Glomerular visceral epithelial cell (primary cell): ENCODE measurements around the gene DVL1.
"Not testable (repeated sequence)": the region's sequence is repeated elsewhere in the genome, so short reads cannot be mapped to it uniquely, and the experiment has no call there.

Experiments used
- DNase-seq: peaks from one replicate; pipeline ENCODE4 v3.0.0-alpha.2; 2016; ENCODE audit errors: extremely low spot score

The DVL1 gene

GRCh38 chr1:1349256-1350012, at the start of gene DVL1:
DVL1 (minus strand) TSS chr1:1349418; CDS start chr1:1349065, 353 bp downstream.
- peak; percentile 78 for DNase-seq

- DNase-seq = no peak
Measured at GRCh38 chr1:1398677-1399186, 49.5 kb upstream of the DVL1 start.

GRCh38 chr1:1397839-1398523, 48.8 kb upstream of the DVL1 start:
- DNase-seq = no peak

DNA sequence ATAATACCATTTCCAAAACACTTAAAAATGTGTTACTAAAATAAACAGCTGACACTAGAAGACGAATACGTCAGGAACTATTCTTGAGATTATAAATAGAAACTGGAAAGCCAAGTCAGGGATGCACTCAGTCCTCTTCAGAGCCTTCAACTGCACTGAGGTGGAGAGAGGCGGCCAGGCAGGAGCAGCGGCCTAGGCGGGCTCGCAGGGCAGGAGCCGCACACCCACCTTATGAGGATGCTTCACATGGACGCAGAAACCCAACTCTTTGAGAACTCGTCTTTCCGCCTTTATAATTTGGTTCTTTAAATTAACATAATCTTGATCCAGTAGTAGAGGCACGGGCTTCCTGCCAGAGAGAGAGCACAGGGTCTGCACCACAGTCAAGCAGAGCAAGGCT, 45.9 kb upstream of the DVL1 start:
- no peak for DNase-seq

DNA sequence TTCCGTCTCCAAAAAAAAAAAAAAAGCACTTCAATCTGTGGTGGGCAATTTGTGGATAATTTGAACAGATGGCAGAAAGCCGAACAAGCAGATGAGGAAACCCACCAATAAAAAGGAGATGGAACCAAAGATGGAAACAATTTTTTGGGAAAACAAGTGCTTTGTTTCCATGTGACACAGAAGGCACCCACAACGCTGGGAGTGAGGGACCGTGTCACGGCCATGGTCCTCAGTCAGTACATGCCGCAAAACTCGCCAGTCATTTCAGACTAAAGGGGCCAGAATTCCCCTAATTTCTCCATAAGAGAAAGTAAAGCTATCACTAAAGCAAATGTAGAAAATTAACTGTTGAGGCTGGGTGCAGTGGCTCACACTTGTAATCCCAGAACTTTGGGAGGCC, 44.9 kb upstream of the DVL1 start:
- no peak for DNase-seq

DNA sequence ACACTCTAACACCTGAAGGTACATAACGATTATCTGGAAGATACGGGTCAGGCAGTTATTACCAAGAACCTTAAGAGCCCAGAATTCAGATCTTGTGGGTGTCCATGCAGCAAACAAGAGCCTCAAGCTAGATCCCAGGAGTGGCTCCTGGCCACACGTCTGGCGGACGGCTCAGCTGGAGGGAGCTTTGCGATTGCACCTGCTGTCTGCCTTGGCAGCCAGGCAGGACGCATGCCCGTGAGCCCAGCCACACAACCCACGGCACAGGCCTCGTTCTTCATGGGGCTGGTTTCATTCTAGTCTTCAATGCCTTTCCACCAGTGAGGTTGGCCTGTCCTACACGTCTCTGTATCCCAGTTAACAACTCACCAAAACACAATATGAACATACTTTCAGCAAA, 44.2 kb upstream of the DVL1 start:
- DNase-seq = no peak

DNA sequence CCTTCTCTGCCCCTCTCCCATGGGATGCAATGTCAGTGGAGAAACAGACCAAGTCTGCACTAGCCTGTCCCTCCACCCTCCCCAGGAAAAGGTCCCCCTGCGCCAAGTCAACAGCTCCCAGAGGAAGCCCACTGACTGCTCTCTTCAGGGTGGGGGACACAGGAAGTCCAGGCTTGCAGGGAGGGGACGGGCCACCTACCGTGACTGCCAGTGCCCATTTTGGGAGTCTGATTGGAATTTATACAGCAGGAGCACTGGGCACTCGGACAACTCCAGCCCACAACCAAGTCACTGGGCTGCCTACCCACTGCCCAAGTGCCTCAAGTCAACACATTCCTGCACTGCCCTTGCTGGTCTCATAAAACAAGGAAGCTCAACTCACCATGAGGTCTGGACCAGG, 43.8 kb upstream of the DVL1 start:
- DNase-seq = no peak

GRCh38 chr1:1391225-1391624, 42.0 kb upstream of the DVL1 start:
- DNase-seq = no peak

DNA sequence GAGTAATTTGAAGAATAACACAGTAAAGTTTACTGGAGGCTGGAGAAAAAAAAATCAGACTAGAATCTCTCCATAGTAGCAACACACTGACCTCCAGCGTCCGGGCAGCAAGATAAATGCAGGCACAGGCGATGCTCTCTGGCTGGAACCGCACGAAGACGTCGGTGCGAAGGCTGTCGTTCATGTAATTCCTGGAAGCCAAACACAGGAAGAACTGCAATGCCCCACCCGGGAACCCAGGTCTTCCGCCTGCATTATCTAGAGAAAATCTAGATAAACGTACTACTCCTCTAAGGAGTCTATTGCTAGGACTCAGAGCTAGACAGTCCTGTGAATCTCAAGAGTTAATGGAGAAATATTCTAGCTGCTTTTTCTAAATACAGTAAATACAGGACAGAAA, 41.5 kb upstream of the DVL1 start:
- no peak for DNase-seq

DNA sequence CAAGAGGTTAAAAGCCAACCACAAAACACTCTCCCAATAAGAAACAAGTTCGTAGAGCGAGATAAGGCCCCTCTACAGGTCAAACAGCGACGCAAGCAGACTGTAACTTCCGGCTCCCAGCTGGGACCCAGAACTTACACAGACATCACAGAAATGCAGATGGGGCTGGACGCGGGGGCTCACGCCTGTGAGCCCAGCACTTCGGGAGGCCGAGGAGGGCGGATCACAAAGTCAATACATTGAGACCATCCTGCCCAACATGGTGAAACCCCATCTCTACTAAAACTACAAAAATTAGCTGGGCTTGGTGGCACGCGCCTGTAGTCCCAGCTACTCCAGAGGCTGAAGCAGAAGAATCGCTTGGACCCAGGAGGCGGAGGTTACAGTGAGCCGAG, 38.9 kb upstream of the DVL1 start:
- DNase-seq = no peak

DNA sequence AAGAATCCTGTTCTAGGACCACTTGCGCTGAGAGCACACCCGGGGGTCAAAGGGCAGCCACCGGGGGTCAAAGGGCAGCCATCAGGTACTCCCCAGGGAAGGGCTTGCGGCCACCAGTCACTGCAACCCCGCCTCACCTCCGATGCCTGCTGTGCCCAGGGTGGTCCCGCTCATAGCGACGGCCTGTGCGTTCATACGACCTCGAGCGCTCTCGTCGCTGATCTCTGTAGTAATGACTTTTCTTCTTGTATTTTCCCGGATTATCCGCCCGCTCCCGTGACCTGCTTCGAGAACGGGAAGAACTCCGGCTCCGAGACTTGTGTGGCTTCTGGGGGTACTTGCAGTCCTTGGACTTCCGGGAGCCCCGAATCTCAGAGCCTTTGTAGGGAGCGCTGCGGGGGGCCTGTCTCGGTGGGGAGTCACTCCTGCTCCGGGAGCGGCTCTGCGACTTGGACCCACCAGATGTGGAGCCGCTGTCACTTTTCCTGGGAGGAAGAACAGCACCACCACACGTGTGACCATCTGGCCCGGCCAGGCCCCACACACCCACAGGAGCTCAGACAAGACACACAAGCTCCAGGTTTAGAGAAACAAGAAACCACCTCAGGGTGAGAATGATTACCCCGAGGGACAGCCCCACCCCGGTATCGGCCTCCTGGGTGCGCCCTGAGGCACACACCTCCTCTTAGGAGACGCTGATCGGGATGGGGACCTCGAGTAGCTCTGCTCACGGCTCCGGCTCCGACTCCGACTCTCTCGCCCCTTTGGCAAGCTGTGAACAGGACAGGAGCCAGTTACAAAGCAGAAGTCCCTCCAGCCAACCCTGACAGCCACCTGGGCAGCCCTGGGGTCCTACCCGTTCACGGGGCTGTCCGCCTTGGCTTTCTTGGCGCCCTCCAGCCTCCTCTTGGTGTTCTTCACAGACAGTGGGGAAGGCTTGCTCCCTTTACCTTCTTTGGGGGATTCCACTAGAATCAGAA, 38.2 kb upstream of the DVL1 start:
- no peak for DNase-seq

DNA sequence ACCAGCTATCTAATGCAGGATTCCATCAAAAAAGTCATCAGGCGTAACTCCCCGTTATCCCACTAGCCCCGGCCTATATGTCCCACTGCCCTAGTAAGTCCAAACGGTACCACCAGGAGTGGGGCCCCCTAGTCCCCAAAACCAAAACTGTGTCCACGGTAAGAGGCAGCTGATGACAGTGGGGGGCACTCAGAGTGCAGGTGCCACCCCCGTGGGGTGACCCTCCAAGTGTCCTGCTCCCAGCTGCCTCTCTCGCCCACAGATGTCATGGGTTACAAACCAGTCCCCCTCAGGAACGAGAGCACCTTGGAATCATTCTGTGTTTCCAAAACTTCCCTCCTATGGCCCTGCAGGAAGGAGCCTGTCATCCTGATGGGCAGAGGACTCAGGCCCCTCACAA, 36.7 kb upstream of the DVL1 start:
- no peak for DNase-seq

- DNase-seq = not testable (repeated sequence)
Measured at GRCh38 chr1:1385339-1385738, 36.1 kb upstream of the DVL1 start.

DNA sequence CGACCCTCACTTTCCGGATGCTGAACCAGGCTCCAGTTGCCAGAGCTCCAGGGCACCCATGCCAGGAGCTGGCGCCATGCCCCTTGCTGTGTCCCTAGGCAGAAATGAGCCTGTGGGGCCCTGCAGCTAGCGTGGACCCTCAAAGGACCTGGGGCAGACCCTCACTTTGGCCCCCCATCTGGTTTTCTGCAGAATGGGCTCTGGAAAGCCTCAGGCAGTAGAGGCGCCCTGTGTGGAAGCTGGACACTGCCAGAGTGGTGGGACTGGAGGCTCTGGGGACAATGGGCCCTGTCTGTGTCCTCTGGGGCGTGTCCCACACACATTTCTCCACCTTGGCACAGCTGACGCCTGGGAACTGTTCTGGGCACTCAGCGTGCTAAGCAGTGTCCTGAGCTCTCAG, 32.1 kb upstream of the DVL1 start:
- no peak for DNase-seq

DNA sequence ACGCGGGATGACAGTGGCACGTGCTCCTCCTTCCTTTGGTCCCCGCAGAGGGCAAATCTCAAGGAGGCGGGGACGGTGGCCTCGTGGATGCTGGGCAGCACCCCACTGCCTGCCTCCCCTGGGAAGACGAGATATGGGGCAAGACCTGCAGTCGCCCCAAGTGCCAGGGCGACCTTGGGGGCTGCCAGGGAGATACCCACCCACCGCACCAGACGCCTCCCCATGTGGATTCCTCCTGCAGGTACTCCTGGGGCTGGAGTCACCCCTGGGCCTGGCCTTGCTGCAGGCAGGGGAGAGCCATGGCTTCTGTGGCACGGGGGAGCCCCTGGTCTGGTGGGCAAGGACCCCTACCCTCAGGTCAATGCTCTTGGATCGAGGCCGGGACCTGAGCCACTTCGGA, 31.6 kb upstream of the DVL1 start:
- no peak for DNase-seq

- DNase-seq = no peak
Measured at GRCh38 chr1:1377540-1378205, 28.5 kb upstream of the DVL1 start.

DNA sequence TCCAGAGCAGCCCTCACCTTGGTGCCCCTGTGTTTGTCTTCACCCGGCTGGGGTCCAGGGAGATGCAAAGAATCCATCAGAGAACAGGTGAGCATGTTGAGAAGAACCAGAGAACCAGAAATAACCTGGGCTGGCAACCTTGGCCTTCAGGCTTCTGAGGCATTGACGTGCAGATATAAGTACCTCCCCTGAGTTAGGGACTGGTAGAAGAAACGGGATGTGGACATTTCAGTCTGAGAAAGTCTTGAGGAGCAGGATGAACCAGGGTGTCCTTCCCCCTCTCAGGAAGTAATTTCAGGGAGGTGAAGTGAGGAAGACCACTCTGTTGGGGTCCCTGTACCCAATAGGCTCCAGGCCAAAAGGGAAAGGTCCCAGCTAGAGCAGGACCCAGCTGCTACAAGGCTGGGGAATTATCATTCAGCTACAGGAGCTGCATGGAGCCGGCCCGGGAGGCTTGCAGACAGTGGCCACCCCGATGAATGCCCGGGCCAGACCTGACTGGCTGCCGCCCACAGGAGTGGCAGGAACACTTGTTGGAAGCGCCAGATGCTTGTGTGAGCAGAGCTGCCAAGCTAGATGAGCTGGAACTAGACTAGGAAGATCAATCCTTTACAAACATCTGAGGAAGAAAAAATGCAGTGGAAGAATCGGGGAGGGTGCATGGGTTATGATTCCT, 27.5 kb upstream of the DVL1 start:
- no peak for DNase-seq

GRCh38 chr1:1374929-1375662, 25.9 kb upstream of the DVL1 start, which contains the start of gene AURKAIP1:
AURKAIP1 (minus strand) TSS chr1:1375207; CDS start chr1:1374756, 451 bp downstream.
- peak; percentile 100 for DNase-seq

- no peak for DNase-seq
Measured at GRCh38 chr1:1374589-1374928, 25.3 kb upstream of the DVL1 start.
